Activated CD8-positive, alpha-beta memory T cell treated with anti-CD3 and anti-CD28 coated beads for 1 hour (primary cell): ENCODE results near the gene KAZN.

Source experiments
- DNase-seq, 2 donors: peaks; one replicate each; pipeline ENCODE4 v3.0.0-alpha.2; 2020; ENCODE audit warnings: low read depth in 1 of 2; ENCODE audit errors: extremely low read depth in 1 of 2

The KAZN gene

GRCh38 chr1:14812189-14812588, 213.7 kb downstream of the KAZN start:
- DNase-seq, result no peak

GRCh38 chr1:14815175-14815877, 216.8 kb downstream of the KAZN start:
- DNase-seq, result no peak

- no peak for DNase-seq
Observed at GRCh38 chr1:14817223-14818170, 219.0 kb downstream of the KAZN start.

GRCh38 chr1:14820295-14821085, 222.0 kb downstream of the KAZN start:
- DNase-seq, result no peak

GRCh38 chr1:14822493-14822892, 224.0 kb downstream of the KAZN start:
- no peak for DNase-seq

- no peak for DNase-seq
Observed at GRCh38 chr1:14822996-14823395, 224.5 kb downstream of the KAZN start.

DNA sequence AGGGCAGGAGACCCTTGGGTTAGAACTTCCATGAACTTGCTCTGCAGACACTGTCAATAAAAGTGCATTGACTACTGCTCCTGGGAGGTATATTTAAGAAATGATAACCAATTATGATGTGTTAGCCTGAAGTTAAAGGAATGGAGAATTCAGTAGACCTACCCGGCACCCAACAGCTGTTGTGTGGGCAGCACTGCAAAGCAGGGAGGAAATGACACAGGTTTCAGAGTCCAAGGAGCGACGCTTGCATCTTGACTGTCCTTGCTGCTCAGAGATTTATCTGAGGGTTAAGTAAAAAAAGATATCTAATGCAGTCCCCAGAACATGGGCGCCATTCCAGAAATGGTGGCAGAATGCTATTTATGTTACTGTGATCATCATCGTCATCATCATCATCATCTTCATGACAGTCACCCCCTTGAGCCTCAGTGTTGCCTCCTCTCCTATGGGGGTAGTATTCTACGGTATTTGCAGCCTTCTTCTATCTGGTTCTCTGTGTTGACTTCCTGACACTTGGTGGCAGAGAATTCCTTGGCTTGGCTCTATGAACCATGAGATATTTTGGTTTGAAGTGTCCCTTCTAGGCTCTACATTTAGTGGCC, 225.9 kb downstream of the KAZN start:
- no peak for DNase-seq

DNA sequence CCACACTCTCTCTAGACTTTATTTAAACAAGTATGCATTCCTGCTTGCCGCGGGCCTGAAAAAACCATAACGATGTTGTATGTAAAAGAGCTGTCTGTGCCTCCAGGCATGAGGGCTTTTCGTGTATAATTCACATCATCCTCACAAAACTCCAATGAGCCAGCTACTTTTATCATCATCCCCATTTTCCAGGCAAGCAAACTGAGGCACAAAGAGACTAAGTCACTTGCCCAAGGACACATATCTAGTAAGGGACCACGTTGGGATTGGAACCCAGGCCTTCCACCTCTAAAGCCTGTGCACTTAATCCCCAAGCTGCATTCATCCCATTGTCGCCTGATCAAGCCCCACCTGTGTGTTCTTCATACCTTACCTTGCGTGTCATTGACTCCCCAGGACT, 226.9 kb downstream of the KAZN start:
- DNase-seq, result no peak

DNA sequence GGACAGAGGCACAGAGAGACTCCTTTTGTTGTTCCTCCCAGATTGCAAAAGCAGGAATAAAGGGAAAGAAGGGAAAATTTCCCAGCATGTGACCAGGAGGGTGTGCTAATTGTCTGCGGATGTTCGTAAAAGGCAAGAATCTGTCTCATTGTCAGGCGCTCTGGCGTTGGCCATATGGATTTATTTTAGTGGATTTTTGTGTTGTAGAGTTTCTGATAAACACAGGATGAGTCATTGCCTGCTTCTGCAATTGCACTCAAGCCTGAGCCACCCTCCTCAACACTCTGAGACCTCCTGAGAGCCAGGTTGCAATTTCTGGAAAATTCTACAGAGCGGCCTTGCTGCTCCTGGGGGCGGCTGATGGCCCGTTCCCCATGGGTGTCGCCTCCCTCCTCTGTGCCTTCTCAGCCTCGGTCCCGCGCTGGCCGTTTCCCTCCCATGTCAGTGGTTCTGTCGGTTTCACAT, 227.7 kb downstream of the KAZN start:
- DNase-seq, result no peak

DNA sequence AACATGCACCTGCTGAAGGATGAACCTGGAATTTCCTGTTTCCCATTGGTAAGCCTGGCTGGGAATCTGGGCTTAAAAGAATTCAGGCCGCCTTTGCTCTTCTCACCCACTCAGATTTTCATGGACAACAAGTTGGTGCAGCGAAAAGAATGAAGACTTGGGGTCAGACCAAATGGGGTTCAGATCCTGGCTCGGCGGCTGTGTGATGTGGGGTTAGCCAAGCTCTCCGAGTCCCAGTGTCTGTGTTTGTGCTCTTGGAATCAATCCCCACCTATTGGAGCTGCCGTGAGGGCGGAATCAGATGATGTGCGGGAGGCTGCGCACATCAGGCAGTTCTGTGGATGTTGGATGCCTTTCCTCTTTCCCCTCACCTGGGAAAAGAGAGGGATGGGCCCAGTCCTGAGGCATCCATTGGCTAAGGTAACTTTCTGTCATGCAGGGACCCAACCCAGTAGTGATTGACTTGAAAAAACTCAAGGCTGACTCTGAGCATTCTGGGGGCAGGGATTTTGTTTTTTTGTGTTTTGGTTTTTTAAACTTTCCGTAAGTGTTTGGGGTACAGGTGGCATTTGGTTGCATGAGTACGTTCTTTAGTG, 228.3 kb downstream of the KAZN start:
- no peak for DNase-seq

DNA sequence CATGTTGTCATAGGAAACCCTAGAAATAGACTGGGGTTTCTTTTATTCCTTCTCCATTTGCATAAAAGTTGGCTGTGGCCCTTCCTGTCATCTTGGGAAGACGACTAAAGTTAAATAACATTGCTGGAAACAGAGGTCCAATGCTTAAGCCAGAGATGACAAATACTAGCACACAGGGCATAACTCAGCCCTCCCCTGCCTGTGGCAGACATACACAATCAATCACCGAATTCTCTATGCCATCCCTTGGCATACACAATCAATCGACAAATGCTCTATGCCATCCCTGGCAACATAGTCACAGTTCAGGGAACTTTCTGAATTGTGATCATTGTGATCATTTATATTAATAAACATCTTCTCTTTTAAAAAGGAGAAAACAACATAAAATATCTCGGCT, 229.4 kb downstream of the KAZN start:
- no peak for DNase-seq

DNA sequence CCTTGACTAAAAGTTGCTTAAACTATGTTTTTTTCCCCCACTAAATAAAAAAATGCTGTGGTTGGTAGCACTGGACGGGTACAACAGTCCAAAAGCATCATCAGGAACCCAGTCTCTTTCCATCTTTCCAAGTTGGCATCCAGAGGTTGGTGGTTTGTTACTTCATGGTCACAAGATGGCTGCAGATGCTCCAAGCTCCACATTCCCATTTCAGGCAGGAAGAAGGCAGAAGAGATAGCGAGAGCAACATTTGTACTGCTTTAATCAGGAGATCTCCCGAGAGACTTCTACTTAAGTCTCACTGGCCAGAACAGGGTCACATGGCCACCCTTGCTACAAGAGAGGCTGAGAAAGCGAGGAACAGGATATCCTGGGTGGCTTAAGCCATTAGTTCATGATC, 230.2 kb downstream of the KAZN start:
- DNase-seq, result no peak

DNA sequence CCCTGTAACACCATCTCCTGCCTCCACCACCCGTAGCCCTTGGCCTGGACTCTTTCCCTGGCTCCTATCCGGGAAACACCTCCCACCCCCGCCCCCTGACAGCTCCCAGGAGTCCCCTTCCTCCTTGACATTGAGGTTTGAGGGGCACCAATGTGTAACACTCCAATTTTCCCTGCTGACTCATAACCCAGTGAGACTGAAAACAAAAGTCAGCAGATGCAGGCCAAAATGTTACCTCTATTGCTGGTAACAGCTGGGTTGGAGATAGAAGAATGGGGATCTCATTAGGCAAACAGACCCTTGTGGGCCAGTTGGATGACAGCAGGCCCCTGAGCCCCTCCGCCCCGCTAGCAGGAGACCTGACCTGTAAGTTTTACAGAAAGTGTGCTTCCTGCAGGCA, 237.2 kb downstream of the KAZN start:
- no peak for DNase-seq

DNA sequence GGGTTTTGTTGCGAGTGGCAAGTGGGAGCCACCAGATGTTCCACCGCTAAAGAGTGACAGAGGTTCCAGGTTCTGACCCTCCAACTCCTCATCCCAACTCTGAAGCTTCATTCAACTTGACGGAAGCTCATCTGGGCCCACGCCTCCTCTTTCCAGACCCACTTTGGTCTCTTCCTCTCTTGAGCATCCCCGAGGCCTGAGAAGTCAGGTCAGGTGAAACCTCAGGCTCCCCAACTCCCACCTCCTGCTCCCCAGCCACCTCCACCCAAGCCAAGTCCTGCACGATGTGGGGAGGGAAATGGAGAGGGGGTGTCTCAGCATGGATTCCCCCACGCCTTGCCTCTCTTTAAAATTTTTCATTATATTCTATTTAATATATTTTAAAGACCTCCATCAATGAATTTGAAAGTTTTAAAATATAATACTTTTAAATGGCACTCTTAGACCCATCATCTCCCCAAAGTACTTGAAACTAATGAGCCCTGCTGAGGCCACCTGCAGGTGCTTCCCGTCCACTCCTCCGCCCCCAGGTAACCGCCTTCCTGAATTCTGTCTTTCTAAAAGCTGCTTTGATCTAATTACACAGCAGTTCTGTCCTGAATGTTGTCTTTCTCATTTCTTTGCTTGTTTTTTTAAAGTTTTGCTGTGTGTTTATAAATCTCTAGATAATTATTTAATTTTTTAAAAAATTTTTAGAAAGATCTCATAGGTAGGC, 238.1 kb downstream of the KAZN start:
- DNase-seq, result no peak

GRCh38 chr1:14840374-14840773, 241.9 kb downstream of the KAZN start:
- no peak for DNase-seq

GRCh38 chr1:14841456-14841855, 243.0 kb downstream of the KAZN start:
- DNase-seq, result no peak

DNA sequence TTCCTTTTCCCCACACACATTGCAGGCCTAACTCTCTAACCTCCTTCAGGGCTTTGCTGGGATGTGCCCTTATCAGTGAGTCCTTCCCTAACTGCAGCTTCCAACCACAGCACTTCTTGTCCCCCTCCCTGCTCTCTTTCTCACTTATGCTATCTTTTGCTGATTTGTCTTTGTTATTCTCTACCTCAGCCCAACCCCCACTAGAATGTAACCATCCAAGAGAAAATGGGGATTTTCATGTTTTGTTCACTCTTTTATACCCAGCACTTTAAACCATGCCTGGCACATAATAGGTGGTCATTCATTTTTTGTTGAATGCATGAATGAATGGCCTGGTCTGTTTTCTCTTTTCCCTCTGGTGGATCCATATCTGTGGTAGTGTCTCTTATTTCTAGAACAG, 243.5 kb downstream of the KAZN start:
- no peak for DNase-seq

- DNase-seq, result no peak
Observed at GRCh38 chr1:14842361-14842760, 243.9 kb downstream of the KAZN start.

GRCh38 chr1:14842891-14843290, 244.4 kb downstream of the KAZN start:
- no peak for DNase-seq

- DNase-seq, result no peak
Observed at GRCh38 chr1:14843525-14843924, 245.0 kb downstream of the KAZN start.
